Trophoblast cell (in vitro differentiated cells and primary cell): ENCODE measurements around the gene CACNA1F.
A peak's percentile ranks its signal among the peaks of the same experiment; 100 is the strongest.

Source experiments
- DNase-seq, 2 donors: peaks; one replicate each; pipeline ENCODE4 v3.0.0-alpha.2; 2016
- H2AFZ ChIP-seq: 2 replicates; pipeline ENCODE4 v1.6.1; 2013; ENCODE audit warnings: low read length, moderate library complexity, mild to moderate bottlenecking; ENCODE audit not compliant: insufficient read depth, poor library complexity
- H2AK5ac ChIP-seq: 2 replicates; pipeline ENCODE4 v1.6.1; 2013; ENCODE audit warnings: mild to moderate bottlenecking, low read length
- H2BK120ac ChIP-seq: 2 replicates; pipeline ENCODE4 v1.6.1; 2013; ENCODE audit warnings: low read length, mild to moderate bottlenecking, moderate library complexity; ENCODE audit not compliant: insufficient read depth, poor library complexity
- H2BK12ac ChIP-seq: 2 replicates; pipeline ENCODE4 v1.6.1; 2013; ENCODE audit warnings: mild to moderate bottlenecking, low read length, moderate library complexity
- H2BK5ac ChIP-seq: 2 replicates; pipeline ENCODE4 v1.6.1; 2013; ENCODE audit warnings: low read length, low read depth, moderate library complexity, mild to moderate bottlenecking; ENCODE audit not compliant: poor library complexity
- H3K14ac ChIP-seq: 2 replicates; pipeline ENCODE4 v1.6.1; 2013; ENCODE audit warnings: mild to moderate bottlenecking, low read length
- H3K18ac ChIP-seq: 2 replicates; pipeline ENCODE4 v1.6.1; 2013; ENCODE audit warnings: mild to moderate bottlenecking, low read length
- H3K23ac ChIP-seq: 2 replicates; pipeline ENCODE4 v1.6.1; 2013; ENCODE audit warnings: low read length
- H3K27ac ChIP-seq: 2 replicates; pipeline ENCODE4 v1.5.1; 2013; ENCODE audit warnings: low read depth, mild to moderate bottlenecking, inconsistent platforms, low read length, moderate library complexity
- H3K27me3 ChIP-seq: 2 replicates; pipeline ENCODE4 v1.6.1; 2013; ENCODE audit warnings: inconsistent platforms, mild to moderate bottlenecking, low read length, moderate library complexity; ENCODE audit not compliant: insufficient read depth
- H3K36me3 ChIP-seq, 2 experiments: 1 replicate in 1 of 2; 2 replicates in 1 of 2; pipeline ENCODE4 v1.6.1; 2013; ENCODE audit warnings: low read length in 2 of 2, mild to moderate bottlenecking in 2 of 2, moderate library complexity in 1 of 2; ENCODE audit not compliant: insufficient read depth in 2 of 2, control insufficient read depth in 1 of 2
- H3K4ac ChIP-seq: 2 replicates; pipeline ENCODE4 v1.6.1; 2013; ENCODE audit warnings: low read depth, mild to moderate bottlenecking, low read length, moderate library complexity
- H3K4me1 ChIP-seq, 2 experiments: 1 replicate in 1 of 2; 2 replicates in 1 of 2; pipeline ENCODE4 v1.6.1; 2013; ENCODE audit warnings: low read length in 2 of 2, mild to moderate bottlenecking in 2 of 2, moderate library complexity in 1 of 2; ENCODE audit not compliant: insufficient read depth in 2 of 2, control insufficient read depth in 1 of 2
- H3K4me2 ChIP-seq: 2 replicates; pipeline ENCODE4 v1.6.1; 2013; ENCODE audit warnings: inconsistent platforms, mild to moderate bottlenecking, low read length, moderate library complexity
- H3K4me3 ChIP-seq: 2 replicates; pipeline ENCODE4 v1.5.1; 2013; ENCODE audit warnings: mild to moderate bottlenecking, low read depth, low read length, inconsistent platforms
- H3K79me1 ChIP-seq: one replicate; pipeline ENCODE4 v1.6.1; 2013; ENCODE audit warnings: low read length
- H3K79me2 ChIP-seq: 2 replicates; pipeline ENCODE4 v1.6.1; 2013; ENCODE audit warnings: low read length, mild to moderate bottlenecking; ENCODE audit not compliant: control insufficient read depth, insufficient read depth, poor library complexity
- H3K9ac ChIP-seq: 2 replicates; pipeline ENCODE4 v1.6.1; 2013; ENCODE audit warnings: mild to moderate bottlenecking, low read length
- H3K9me3 ChIP-seq: 2 replicates; pipeline ENCODE4 v1.6.1; 2013; ENCODE audit warnings: low read depth, mild to moderate bottlenecking, control low read depth, inconsistent platforms, low read length; ENCODE audit not compliant: insufficient read depth
- H4K12ac ChIP-seq: 2 replicates; pipeline ENCODE4 v1.6.1; 2013; ENCODE audit warnings: low read depth, mild to moderate bottlenecking, low read length, moderate library complexity
- H4K8ac ChIP-seq: 2 replicates; pipeline ENCODE4 v1.6.1; 2013; ENCODE audit warnings: low read depth, mild to moderate bottlenecking, low read length, moderate library complexity
- H4K91ac ChIP-seq: one replicate; pipeline ENCODE4 v1.6.1; 2013; ENCODE audit warnings: low read depth, mild to moderate bottlenecking, low read length, moderate library complexity
- WGBS: extraction: QIAGEN DNeasy Blood & Tissue Kit; methylation state at CpG from one replicate; pipeline ENCODE4 v1.1.7; 2013; ENCODE audit warnings: missing lambda C conversion rate; ENCODE audit not compliant: insufficient read length, insufficient coverage; ENCODE audit errors: extremely low coverage; 5-methylcytosine and 5-hydroxymethylcytosine counted together

CACNA1F gene

GRCh38 chrX:49233887-49234555 is 881 bp upstream of the CACNA1F start:
- Histone ChIP-seq H4K12ac (no peak overlapping the region), H3K4me1 (peaks cover 5 to 6% of the 10 kb centered on the region in 2 experiments), H3K4me2 (no peak overlapping the region), H3K18ac (no peak overlapping the region), H2AK5ac (no peak overlapping the region), H3K9ac (no peak overlapping the region), H3K79me1 (peaks cover 4% of the 10 kb centered on the region), H3K27me3 (no peaks in the 10 kb centered on the region), H3K23ac (no peak overlapping the region), H2BK12ac (no peak overlapping the region), H3K4ac (no peak overlapping the region), H3K9me3 (no peaks in the 10 kb centered on the region), H3K4me3 (no peak overlapping the region), H4K8ac (no peak overlapping the region), H2BK120ac (no peak overlapping the region), H4K91ac (no peak overlapping the region), H3K36me3 (no peaks in the 10 kb centered on the region), H3K79me2 (peaks cover 2% of the 10 kb centered on the region), H2BK5ac (no peak overlapping the region), H3K14ac (no peak overlapping the region), H3K27ac (no peak overlapping the region), H2AFZ (no peak overlapping the region)
- DNase-seq: no peak
- WGBS: no CpG with 5 or more reads among the region's 56 CpGs

- no peak overlapping the region for H3K18ac ChIP-seq
- no peak for DNase-seq
- peaks cover 5 to 6% of the 10 kb centered on the region in 2 experiments for H3K4me1 ChIP-seq
- WGBS: no CpG with 5 or more reads among the region's 2 CpGs
- H3K4ac ChIP-seq: no peak overlapping the region
- H4K91ac ChIP-seq: no peak overlapping the region
- no peak overlapping the region for H2AK5ac ChIP-seq
- H3K23ac ChIP-seq: no peak overlapping the region
- no peak overlapping the region for H3K27ac ChIP-seq
- no peak overlapping the region for H2BK120ac ChIP-seq
- no peak overlapping the region for H4K12ac ChIP-seq
- H3K14ac ChIP-seq: no peak overlapping the region
- H2BK12ac ChIP-seq: no peak overlapping the region
- no peak overlapping the region for H2AFZ ChIP-seq
- H3K27me3 ChIP-seq: no peaks in the 10 kb centered on the region
- H3K79me1 ChIP-seq: peaks cover 4% of the 10 kb centered on the region
- no peak overlapping the region for H2BK5ac ChIP-seq
- no peak overlapping the region for H3K4me2 ChIP-seq
- H3K9ac ChIP-seq: no peak overlapping the region
- no peak overlapping the region for H3K4me3 ChIP-seq
- no peaks in the 10 kb centered on the region for H3K36me3 ChIP-seq
- H3K79me2 ChIP-seq: peaks cover 2% of the 10 kb centered on the region
- no peak overlapping the region for H4K8ac ChIP-seq
- H3K9me3 ChIP-seq: no peaks in the 10 kb centered on the region
These were observed 615 bp downstream of the CACNA1F start for GRCh38 chrX:49232525-49232924.

DNA sequence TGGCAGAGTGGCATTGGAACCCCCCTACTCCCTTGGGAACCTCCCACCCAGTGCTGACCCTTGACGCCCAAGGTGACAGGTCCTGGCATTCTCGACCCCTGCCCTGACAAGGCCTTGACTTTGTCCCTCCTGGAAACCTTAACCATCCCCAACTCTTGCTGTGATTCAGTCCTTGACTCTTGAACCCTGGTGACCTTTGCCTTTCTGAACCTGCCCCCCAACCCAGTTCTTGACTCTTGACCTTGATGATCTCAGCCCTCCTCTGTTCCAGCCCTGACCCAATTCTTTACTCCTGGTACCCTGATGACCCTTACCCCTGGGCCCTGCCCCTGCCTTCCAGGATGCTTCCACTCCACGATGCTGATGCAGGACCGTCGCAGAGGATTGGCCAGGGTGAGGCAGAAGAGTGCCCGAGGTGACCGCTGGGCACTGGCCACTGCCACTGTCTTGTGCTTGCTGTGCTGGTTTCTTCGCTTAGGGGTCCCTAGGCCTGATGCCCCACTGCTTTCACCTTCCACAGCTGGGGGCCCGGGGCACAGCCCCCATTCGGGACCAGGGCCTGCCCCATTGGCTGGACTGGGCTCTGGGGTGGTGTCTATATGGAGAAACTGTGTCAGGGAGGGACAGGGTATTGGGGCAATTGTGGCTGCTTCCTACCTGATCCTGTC is 1.7 kb downstream of the CACNA1F start:
- Histone ChIP-seq H4K8ac (no peak overlapping the region), H3K4me3 (no peak overlapping the region), H3K36me3 (no peaks in the 10 kb centered on the region), H3K9ac (no peak overlapping the region), H3K14ac (no peak overlapping the region), H3K9me3 (no peaks in the 10 kb centered on the region), H2BK12ac (no peak overlapping the region), H2BK5ac (no peak overlapping the region), H3K4ac (no peak overlapping the region), H2AK5ac (no peak overlapping the region), H3K4me2 (peak overlapping the region; percentile 24), H4K91ac (no peak overlapping the region), H4K12ac (no peak overlapping the region), H3K27me3 (no peaks in the 10 kb centered on the region), H3K4me1 (peaks cover 5 to 6% of the 10 kb centered on the region in 2 experiments), H2BK120ac (no peak overlapping the region), H3K79me1 (peaks cover 4% of the 10 kb centered on the region), H3K18ac (no peak overlapping the region), H3K23ac (no peak overlapping the region), H3K27ac (no peak overlapping the region), H3K79me2 (peaks cover 2% of the 10 kb centered on the region), H2AFZ (peak overlapping the region; percentile 70)
- no peak for DNase-seq
- no CpG with 5 or more reads among the region's 10 CpGs for WGBS

DNA sequence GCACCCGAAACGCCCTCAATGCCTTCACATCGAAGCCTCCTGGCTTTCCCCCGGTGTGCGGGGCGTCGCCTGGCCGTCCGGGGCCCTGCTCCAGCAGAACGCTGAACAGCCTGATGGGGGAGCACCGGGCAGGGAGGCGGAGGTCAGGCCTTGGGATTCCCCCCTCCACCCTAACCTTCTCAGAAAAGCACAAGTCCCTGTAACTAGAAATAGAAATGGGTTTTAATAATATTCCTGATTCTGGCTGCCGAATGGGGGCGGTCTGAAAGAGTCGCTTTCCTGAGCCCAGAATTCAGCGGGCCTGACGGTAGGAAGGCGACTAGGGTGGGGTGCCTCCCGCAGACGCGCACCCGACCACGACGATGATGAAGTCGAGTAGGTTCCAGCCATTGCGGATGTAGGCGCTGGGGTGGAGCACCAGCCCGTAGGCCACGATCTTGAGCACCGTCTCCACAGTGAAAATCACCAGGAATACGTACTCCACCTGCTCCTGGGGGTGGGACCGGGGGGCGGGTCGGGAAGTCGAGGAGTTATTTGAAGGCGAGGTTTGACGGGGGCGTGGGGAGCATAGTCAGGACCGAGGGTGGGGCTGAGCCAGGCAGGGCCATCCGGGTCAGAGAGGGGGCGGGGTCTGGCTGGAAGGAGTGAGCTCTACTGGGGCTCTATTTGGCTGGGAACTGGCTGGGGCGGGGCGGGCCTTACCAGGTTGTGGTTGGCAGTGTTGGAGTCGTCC is 2.5 kb downstream of the CACNA1F start:
- no peak overlapping the region for H2BK12ac ChIP-seq
- DNase-seq: peak in 1 of 2 donors; percentile 8
- H3K27ac ChIP-seq: no peak overlapping the region
- WGBS: no CpG with 5 or more reads among the region's 44 CpGs
- H3K36me3 ChIP-seq: no peaks in the 10 kb centered on the region
- peak overlapping the region; percentile 58 for H4K8ac ChIP-seq
- H3K18ac ChIP-seq: no peak overlapping the region
- H2AFZ ChIP-seq: peak overlapping the region; percentile 70
- no peak overlapping the region for H2BK120ac ChIP-seq
- no peak overlapping the region for H3K23ac ChIP-seq
- peaks cover 2% of the 10 kb centered on the region for H3K79me2 ChIP-seq
- no peak overlapping the region for H4K91ac ChIP-seq
- no peak overlapping the region for H2AK5ac ChIP-seq
- H3K9ac ChIP-seq: no peak overlapping the region
- H3K79me1 ChIP-seq: peaks cover 3% of the 10 kb centered on the region
- H3K4ac ChIP-seq: no peak overlapping the region
- H3K4me3 ChIP-seq: peak overlapping the region; percentile 60
- peaks cover 5 to 6% of the 10 kb centered on the region in 2 experiments for H3K4me1 ChIP-seq
- H3K27me3 ChIP-seq: no peaks in the 10 kb centered on the region
- no peak overlapping the region for H2BK5ac ChIP-seq
- H3K9me3 ChIP-seq: no peaks in the 10 kb centered on the region
- H4K12ac ChIP-seq: peak overlapping the region; percentile 81
- peak overlapping the region; percentile 35 for H3K14ac ChIP-seq
- H3K4me2 ChIP-seq: peak overlapping the region; percentile 71
